Breast epithelium (tissue), 3 donors: Measurements from ENCODE around the gene TTC22. TPM values are rescaled to one million over a fixed set of nuclear protein-coding genes. Genes with fewer than 3 reads are reported as not detected.

Experiments used
- total RNA-seq, 3 donors: library from RNA; depleted of rRNA; stranded (reverse); fragments of >200 nt; gene quantifications; one replicate each; pipeline ENCODE4 v1.1.0, GENCODE V29; 2016

The TTC22 gene
- total RNA-seq, 3 donors from 2014 or later, result 0.32 to 15.8 (median 7.9) TPM

Other genes starting within 250 kb of the TTC22 start
- gene FAM151A, start 177.8 kb downstream of the TTC22 start, total RNA-seq, result under 1 TPM in 2 of 3 donors, not detected in 1; 0.16 to 0.33 TPM
- 1 to 10 TPM in 1 of 3 donors, under 1 TPM in 2; 0.66 to 5.3 (median 0.80) TPM for gene MROH7, start 159.5 kb downstream of the TTC22 start, total RNA-seq
- gene TTC4, start 85.5 kb downstream of the TTC22 start, total RNA-seq, result 10 to 100 TPM; 18.2 to 33.8 (median 26.9) TPM
- gene PARS2, start 36.8 kb downstream of the TTC22 start, total RNA-seq, result 1 to 10 TPM; 2.2 to 7.8 (median 4.3) TPM
- gene DHCR24, start 85.9 kb upstream of the TTC22 start, total RNA-seq, result 100 to 1,000 TPM; 149 to 230 (median 157) TPM
- 1 to 10 TPM in 2 of 3 donors, under 1 TPM in 1; 0.32 to 8.3 (median 7.5) TPM for gene TMEM61, start 179.3 kb upstream of the TTC22 start, total RNA-seq
- under 1 TPM in 2 of 3 donors, not detected in 1; under 0.01 to 0.15 TPM for gene BSND, start 197.6 kb upstream of the TTC22 start, total RNA-seq
- under 1 TPM in 2 of 3 donors, not detected in 1; 0.15 to 0.16 TPM for gene PCSK9, start 238.2 kb upstream of the TTC22 start, total RNA-seq